Measurements from ENCODE around the gene KIZ.

Gene KIZ

DNA sequence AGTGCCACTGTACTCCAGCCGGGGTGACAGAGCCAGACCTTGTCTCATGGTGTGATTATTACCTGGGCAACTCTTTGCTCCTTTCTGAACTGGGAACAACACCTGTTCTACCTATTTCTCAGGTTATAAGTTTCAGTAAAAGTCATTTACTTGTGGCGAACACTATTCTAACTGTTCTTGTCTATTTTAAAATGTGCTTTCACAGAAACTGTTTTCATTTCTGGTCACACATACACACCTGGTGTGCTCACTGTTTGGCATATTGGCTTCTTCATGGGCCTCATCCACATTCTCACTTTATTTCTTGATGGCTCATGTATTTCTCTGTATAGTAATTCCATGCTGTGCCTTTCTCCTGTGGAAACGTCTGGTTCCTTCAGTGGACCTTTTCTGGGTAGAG, 146.8 kb downstream of the KIZ start:
- DNase-seq, result no peak

DNA sequence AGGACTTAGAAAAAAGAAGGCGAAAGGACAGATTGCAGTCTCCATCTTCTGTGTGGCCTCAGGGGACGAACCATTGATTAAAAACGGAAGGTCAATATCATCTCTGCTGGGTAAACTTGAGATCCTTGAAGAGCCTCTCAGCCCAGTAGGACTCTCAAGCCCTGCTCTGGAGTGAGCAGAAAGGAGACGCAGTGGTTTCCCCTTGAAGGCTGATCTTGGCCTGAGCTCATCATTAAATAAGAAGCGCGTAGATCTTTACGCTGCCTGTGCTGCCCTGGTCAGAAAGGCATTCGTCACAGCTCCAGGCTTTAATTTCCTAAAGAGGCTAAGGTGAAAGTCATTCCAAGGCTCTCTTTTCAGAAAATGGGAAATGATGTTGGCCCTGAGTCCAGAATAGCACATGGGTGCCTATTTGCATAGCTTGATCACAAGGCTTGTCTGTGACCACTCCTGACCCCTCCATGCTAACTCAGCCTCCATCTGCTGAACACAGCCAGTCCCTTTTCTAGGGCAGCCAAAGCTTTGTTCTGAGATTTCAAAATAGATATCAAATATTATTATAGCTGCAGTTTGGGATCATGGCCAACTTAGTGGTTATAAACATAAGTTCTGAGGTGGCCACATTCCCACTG, 148.0 kb downstream of the KIZ start:
- no peak for DNase-seq

DNA sequence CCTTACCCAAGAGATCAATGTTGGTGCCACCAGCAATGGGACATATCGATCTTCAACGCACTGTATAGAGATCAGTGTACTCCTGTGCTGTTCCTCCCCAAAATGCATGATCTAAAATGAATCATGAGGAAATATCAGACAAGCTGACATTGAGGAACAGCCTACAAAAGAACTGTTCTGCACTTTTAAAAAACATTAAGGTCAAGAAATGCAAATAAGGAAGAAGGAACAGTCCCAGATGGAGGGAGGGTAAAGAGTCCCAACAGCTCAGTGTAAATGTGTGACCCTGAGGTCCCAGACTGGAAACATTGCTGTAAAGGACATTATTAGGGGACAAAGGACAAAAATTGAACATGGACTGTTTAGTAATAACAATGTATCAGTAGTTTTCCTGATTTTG, 152.9 kb downstream of the KIZ start:
- no peak for DNase-seq

DNA sequence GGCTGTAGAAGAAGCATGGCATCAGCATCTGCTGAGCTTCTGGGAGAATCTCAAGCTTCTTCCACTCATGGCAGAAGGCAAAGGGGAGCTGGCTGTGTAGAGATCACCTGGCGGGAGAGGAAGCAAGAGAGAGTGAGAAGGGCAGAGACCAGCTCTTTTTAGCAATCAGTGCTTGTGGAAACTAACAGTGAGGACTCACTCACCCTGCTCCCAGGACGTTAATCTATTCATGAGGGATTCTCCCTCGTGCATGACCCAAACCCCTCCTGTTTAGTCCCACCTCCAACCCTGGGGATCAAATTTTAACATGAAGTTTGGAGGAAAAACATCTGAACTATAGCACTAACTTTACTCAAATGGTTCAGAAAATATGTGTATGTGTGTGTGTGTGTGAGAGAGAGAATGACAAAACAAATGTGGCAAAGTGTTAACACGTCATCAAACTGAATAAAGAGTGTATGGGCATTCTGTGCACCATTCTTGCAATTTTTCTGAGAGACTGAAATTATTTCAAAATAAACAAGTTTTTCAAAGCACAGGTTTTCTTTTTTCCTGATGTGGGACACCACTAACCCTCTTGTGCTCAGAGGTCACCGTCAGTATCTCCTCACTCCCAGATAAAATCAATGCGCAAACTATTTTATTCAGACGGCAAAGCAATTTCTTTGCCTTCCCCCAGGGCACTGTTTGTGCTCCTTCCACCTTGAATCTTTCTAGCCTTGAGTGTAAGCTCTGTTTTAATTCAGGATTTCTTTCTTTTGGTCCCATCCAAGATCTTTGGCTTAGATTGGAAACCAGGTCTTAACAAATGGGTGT, 154.0 kb downstream of the KIZ start:
- no peak for DNase-seq

DNA sequence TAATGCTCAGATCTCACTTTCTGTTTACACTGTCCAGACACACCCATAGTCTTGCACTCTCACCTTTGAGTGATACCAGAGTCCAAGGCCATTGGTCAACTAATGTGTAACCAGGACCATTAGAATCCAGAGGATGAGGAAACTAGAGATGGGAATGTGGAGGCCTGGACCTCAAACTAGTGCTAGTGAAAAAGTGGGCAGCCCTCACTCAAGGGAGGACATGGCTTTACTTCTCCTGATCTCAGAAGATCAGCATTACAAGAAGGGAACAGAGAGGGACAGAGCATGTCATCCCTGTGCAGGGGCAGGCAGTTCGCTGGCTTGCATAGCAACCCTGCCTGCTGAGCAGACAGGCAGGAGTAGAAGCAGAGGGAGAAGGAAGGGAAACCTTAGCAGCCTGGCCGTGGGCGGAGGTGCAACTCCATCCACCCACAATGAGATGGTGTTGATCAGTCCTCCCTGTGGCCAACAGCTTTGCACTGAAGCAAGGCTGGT, 154.7 kb downstream of the KIZ start:
- peak in 1 of 2 donors; percentile 16 for DNase-seq

DNA sequence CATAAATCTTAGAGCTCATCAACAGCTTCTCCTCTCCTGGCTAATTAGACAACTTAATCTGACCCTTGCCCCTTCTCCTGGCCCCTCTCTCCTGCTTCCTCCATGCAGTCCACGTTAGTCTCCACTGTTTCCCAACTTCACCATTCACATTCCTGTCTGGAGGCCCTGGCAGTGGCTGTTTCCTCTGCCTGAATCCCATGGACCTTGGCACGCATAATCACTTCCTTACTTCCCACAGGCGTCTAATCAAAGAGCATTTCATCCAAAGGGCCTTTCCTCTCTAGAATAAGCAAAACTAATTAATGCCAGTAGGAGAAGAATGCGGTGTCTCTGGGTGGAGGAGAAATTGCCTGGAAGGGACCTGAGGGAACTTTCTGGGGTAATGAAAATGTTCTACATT, 160.9 kb downstream of the KIZ start:
- no peak for DNase-seq

DNA sequence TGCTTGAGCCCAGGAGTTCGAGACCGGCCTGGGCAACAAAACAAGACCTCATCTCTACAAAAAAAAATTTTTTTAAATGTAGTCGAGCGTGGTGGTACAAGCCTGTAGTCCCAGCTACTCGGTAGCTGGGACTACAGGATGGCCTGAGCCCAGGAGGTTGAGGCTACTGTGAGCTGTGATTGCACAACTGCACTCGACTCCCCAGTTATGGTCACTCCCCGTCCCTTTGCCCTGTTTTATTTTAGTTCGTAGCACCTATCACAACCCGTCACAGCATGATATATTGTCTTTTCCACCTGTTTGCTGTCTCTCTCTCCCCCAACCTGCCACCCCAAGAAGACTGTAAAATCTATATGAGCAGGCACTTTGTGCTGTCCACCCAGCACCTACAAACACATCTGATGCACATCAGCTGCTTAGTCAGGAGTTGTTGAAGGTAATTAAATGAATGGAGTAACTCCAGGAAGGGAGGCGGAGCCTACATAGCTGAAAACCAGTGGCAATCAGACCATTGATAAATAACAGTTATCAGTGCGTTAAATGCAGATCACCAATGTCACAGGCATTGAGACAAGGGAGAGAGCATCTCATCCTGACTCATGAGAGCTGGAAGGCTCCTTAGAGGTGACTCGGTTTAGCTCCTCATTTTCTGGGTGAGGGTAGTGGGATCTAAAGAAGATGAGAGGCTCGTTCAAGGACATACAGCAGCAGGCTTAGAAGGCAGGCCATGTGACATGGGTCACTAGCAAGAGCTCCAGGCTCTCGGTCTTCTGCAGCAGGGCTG, 162.9 kb downstream of the KIZ start:
- no peak for DNase-seq

DNA sequence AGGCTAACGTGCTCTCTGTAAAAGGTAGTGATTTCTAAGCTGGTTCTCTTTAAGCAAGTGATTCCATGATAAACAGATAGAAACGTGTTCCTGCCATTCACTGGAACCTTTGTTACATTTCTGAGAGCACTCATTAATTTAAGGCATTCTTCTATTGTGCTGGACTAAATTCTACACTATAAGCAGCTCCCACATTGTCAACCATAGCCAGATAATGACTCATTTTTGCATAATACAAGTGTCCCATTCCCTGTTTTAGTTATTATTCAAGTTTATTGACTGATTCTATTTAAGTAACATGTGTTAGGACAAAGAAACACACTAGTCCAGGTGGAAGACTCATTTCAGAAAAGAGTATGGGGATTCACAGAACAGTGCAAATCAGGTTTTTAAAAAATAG, 163.8 kb downstream of the KIZ start:
- no peak for DNase-seq

DNA sequence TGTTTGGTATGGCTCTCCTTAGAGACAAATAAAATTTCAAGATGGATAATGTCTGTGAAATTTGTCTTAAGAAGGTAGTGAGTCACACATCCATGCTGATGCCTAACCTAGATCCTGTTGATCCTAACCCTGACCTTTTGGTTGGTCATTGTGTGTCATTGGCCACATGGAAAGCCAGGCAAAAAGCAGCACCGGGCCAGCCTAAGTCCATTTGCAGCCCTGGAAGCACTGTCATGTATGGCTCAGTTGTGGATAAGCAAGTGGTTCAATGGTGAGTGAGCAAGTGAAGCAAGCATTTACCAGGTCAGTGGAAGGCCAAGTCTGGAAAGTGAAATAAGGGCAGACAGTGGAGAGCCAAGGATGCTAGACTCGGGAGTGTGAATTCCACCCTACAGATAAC, 165.1 kb downstream of the KIZ start:
- no peak for DNase-seq

DNA sequence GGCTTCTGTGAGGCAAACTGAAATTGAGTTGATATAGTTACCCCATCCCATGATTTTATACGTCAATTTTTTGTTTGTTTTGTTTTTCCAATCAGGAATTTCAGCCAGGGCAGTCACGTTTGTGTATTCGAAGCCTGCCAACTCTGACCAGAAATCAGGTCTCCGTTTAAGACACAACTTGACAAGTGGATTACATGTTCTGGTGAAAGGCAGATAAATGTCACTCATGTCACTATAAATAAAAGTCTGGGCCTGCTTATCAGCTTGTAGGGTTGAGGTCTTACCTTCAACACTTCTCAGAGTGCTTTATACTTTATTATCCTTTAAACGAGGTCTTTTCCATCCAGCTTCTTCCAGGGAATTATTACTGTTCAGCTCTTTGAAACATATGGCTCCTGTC, 168.9 kb downstream of the KIZ start:
- DNase-seq, result no peak
